BJ (cell line): ENCODE results near the gene PRPSAP1. TPM values are rescaled to one million over a fixed set of nuclear protein-coding genes. Genes with fewer than 3 reads are reported as not detected.

Experiments used
- CTCF ChIA-PET: fragments of 350-600 bp; formaldehyde crosslinking; extraction: SDS; loops from one replicate; lab custom pipeline; 2021; ENCODE audit warnings: antibody characterized with exemption, inconsistent platforms; lab: Yijun Ruan, JAX
- POLR2A ChIA-PET: fragments of 300-600 bp; sonication (Branson Sonifier 250); formaldehyde crosslinking; extraction: SDS; loops from one replicate; lab custom pipeline; 2021; ENCODE audit warnings: antibody characterized with exemption; lab: Charles Lee
- DNase-seq: peaks from one replicate; pipeline ENCODE4 v3.0.0-alpha.2; 2011; ENCODE audit warnings: low read depth
- H3K27me3 ChIP-seq: 2 replicates; pipeline ENCODE4 v1.6.0; 2011; ENCODE audit warnings: low read length; ENCODE audit not compliant: control insufficient read depth, insufficient read depth
- H3K36me3 ChIP-seq: 2 replicates; pipeline ENCODE4 v1.5.1; 2011; ENCODE audit warnings: low read length; ENCODE audit not compliant: control insufficient read depth, insufficient read depth
- H3K4me3 ChIP-seq: 2 replicates; pipeline ENCODE4 v1.5.1; 2011; ENCODE audit warnings: low read depth, mild to moderate bottlenecking, control low read depth, low read length
- CTCF ChIP-seq: IDR thresholded peaks from 2 replicates; pipeline ENCODE4 v1.5.1; 2011; ENCODE audit warnings: low read depth, mild to moderate bottlenecking, control low read depth, inconsistent platforms, low read length, moderate library complexity; ENCODE audit not compliant: insufficient read depth
- polyA plus RNA-seq: library from polyadenylated mRNA; depleted of rRNA; stranded (reverse); fragments of >200 nt; gene quantifications from 2 replicates; pipeline ENCODE4 v1.2.3, GENCODE V29; 2011

The PRPSAP1 gene
- polyA plus RNA-seq, 1 experiment, result 72.8 TPM

- Histone ChIP-seq H3K27me3 (no peaks in the 10 kb centered on the region), H3K36me3 (0 out of 2 replicates have a peak, but pooled peaks cover 1% of the 10 kb centered on the region), H3K4me3 (no peak overlapping the region)
- POLR2A ChIA-PET, result no interaction called here
- TF ChIP-seq CTCF, result no peak
- CTCF ChIA-PET, result interaction anchor here (0.7 to 7.4 kb wide), 8 partner anchors 8 to 264 kb away, joined by 3 to 247 read pairs (median 20); partner anchors contain the start of gene UBALD2
- DNase-seq, result no peak
These were observed 76.1 kb downstream of the PRPSAP1 start for GRCh38 chr17:76277300-76278267.

DNA sequence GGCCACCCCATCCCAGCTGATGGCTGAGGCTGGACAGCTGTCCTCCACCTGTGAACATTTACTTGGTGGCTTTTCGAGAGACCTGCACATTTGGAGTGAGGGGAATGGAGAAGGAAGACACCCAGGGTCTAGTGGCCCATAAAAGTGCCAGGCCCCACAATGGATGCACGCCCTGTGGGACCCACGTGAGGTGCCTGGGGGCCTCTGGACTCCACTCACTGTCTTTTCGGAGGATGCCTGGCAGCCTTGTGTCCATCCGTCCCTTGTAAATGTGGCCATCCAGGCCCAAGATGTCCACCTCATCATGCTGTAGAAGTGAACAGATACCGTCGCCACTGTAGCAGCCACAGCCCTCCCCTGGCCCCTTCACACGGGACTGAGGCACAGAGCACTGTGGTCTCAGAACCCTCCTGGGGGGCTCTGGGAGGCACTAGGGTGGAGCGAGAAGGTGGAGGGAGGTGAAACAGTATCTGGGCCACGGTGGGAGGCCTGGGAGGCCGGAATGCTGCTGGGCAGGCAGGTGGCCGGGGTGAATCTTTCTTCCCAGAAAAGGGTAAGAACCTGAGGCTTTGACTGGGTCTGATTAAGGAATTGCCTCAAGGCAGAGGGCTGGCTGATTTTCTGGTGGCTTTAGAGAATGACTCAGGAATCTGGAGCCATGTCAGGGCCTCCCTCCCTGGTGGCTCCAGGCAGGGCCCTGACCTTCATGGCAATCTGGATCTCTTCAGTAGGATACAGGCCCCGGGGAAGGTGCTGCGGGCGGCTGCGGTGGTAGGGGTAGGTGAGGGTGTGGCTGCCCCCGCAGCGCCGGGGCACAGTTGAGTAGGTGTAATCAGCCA, 77.0 kb downstream of the PRPSAP1 start:
- CTCF ChIA-PET, result interaction anchor here (1.7 kb wide), 1 partner anchor 155 kb away, joined by 5 read pairs; no protein-coding TSS in a partner anchor
- no peaks in the 10 kb centered on the region for H3K27me3 ChIP-seq

GRCh38 chr17:76276069-76276431, 77.7 kb downstream of the PRPSAP1 start:
- ChIA-PET CTCF (interaction anchor here (1.7 kb wide), 1 partner anchor 155 kb away, joined by 5 read pairs; no protein-coding TSS in a partner anchor), POLR2A (no interaction called here)
- peaks cover 1% of the 10 kb centered on the region; the same call in 1 of the 2 replicates for H3K36me3 ChIP-seq
- H3K4me3 ChIP-seq, result no peak overlapping the region
- DNase-seq, result no peak
- H3K27me3 ChIP-seq, result no peaks in the 10 kb centered on the region
- TF ChIP-seq CTCF, result no peak

More for the DNA sequence above, 77.0 kb downstream of the PRPSAP1 start:
- POLR2A ChIA-PET, result no interaction called here
- Histone ChIP-seq H3K4me3 (no peak overlapping the region), H3K36me3 (0 out of 2 replicates have a peak, but pooled peaks cover 1% of the 10 kb centered on the region)
- peak; percentile 34 for DNase-seq
- no peak for TF ChIP-seq CTCF

DNA sequence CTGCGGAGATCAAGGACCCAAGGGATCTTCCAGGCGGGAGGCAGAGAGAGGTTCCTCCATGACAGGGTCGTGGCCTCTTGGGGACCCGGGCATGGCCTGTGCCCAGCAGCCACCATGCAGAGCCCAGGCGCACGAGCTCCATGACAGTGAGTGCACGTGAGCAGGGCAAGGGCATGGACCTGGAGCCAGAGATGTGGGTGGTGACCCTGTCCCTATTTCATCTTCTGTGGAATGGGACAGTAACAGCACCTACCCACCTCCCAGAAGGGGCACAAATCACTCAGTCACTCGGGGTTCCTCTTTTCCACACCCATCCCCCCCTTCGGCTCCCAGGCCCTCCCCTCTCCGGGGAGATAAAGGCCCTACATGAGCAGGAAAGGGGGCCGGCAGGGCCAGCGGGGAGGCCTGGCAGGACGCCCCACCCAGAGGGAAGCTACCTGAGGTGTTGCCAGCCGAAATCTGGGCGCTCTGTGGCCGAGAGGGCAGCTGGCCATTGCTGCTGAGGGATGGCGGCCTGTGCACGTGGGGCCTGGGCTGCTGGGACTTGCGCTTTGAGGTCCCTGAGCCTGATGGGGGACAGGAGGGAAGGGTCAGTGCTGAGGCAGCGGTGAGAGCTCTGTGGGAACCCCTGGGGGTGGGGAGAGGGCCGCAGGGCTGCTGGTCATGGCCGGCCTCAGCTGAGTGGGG, 78.2 kb downstream of the PRPSAP1 start:
- TF ChIP-seq CTCF, result no peak
- no peaks in the 10 kb centered on the region for H3K27me3 ChIP-seq
- POLR2A ChIA-PET, result no interaction called here
- no peak for DNase-seq
- H3K4me3 ChIP-seq, result no peak overlapping the region
- CTCF ChIA-PET, result interaction anchor here (0.7 to 1.7 kb wide), 2 partner anchors 9 to 154 kb away, joined by 4 to 5 read pairs; no protein-coding TSS in a partner anchor
- peaks cover 5% of the 10 kb centered on the region for H3K36me3 ChIP-seq
